ENCODE measurements around the gene VAT1L. TPM values are rescaled to one million over a fixed set of nuclear protein-coding genes. Genes with fewer than 3 reads are reported as not detected.

Gene VAT1L
- total and polyA plus RNA-seq, 2 donors = 5.8 to 33.2 TPM

DNA sequence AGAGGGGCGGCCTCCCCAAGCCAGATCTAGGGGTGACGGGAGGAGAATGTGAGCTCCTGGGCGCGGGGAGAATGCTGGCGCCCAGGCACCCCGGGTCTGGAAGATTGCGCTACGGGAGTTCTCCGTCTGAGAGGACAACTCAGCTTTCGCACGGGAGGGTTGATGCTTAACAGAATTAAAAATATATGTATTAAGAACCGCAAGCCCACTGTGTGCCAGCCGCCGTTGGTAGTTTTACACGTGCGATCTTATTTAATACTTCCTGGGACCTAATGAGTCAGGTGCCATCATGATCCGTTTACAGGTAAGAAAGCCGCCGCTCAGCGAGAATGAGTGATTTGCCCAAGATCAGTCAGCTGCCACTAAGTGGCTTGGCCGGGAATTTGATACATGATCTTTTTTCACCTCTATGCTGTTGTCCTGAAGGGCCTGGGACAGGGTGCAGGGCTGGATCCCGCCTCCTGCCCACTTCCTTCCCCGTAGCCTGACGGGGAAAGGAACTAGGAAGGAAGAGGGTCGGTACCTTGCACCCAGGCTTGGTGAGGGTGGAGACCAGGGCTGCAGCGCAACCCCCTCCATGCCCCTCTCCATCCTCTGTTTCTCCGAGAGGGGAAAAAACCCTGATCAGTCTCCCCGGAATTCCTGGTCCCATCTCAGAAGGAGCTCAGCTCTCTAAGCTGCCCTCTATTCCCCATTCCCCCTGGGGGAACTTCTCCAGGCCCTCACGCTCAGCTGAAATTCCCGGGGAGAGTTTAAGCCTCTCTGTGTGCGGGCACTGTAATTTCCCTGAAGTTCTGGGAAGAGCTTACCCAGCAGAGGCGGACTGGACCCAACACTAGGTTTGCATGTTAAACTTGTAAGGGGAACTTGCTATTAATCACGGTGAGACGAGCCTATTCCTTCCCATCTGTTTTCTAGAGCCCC lies 983 bp downstream of the VAT1L start:
- no peaks in the 10 kb centered on the region for H3K4me1 ChIP-seq (ENCODE audit: insufficient read depth)
- H3K4me3 ChIP-seq (ENCODE audit: low read depth, low read length) = peak overlapping the region; percentile 67
- WGBS = 11% methylated on average over 34 of the region's 34 CpGs
- H3K36me3 ChIP-seq (ENCODE audit: insufficient read depth) = no peaks in the 10 kb centered on the region
- H3K27ac ChIP-seq (ENCODE audit: low read depth) = no peak overlapping the region
- no peak for DNase-seq (ENCODE audit: extremely low spot score)

DNA sequence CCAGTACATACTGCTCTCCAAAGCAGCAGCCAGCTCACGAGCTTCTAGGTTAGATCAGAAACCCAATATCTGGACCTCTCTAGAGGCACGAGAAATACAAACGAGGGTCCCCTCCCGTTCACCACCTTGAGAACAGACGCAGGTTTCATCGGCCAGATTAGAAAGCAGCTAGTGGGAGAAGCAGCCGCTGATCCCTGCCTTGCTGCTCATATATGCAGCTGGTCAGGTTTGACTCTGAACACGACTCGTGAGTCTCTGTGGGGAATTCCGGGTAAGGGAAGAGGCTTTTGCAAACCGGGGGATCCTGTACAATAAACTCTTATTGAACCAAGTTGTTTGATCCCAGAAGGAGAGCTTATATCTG lies 1.6 kb downstream of the VAT1L start:
- DNase-seq (ENCODE audit: extremely low spot score) = no peak
- H3K27ac ChIP-seq (ENCODE audit: low read depth) = no peak overlapping the region
- no peak overlapping the region for H3K4me3 ChIP-seq (ENCODE audit: low read depth, low read length)
- no peaks in the 10 kb centered on the region for H3K36me3 ChIP-seq (ENCODE audit: insufficient read depth)
- whole genome bisulfite sequencing = 38% methylated on average over 11 of the region's 11 CpGs
- no peaks in the 10 kb centered on the region for H3K4me1 ChIP-seq (ENCODE audit: insufficient read depth)

DNA sequence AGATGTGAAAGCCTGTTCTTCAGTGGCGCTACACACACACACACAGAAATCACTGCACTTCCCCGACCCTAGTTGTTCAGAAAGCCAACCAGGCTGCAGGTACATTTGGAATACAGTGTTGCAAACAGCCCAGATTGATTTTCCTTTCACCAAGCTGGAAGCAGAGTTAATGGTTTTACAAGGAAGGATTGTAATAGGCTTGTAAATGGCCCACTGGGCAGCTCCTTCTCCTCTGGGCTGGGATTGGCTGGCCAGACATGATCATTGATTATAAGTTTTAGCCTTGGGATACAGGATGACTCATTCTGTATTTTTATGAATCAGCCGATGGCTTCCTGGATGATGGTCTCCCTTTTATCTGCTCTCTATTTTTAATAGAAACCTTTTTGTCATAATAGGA lies 2.5 kb downstream of the VAT1L start:
- WGBS = 79% methylated on average over 3 of the region's 3 CpGs
- Histone ChIP-seq H3K36me3 (ENCODE audit: insufficient read depth) (no peaks in the 10 kb centered on the region), H3K4me1 (ENCODE audit: insufficient read depth) (no peaks in the 10 kb centered on the region), H3K27ac (ENCODE audit: low read depth) (no peak overlapping the region), H3K4me3 (ENCODE audit: low read depth, low read length) (no peak overlapping the region)
- DNase-seq (ENCODE audit: extremely low spot score) = no peak

DNA sequence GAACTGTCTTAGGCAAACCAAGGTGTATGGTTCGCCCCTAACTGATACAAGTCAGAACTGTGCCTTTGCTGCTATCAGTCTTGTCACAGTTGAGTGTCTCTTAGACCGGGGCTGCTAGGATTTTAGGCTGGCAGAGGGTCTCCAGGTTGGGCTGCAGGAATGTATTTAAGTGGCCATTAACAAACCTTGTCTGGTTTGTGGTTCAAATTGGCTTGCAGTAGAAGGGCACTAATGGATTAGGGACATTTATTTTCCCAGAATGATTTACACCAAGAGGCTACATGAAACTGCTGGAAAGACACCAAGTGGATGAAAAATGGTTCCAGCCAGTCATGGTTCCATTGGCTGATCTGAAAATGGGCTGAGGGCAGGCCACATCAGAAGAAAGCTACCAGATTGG lies 5.1 kb downstream of the VAT1L start:
- Histone ChIP-seq H3K36me3 (ENCODE audit: insufficient read depth) (no peaks in the 10 kb centered on the region), H3K4me3 (ENCODE audit: low read depth, low read length) (no peak overlapping the region), H3K4me1 (ENCODE audit: insufficient read depth) (no peaks in the 10 kb centered on the region), H3K27ac (ENCODE audit: low read depth) (no peak overlapping the region)
- WGBS = 79% methylated on average over 2 of the region's 2 CpGs
- no peak for DNase-seq (ENCODE audit: extremely low spot score)

DNA sequence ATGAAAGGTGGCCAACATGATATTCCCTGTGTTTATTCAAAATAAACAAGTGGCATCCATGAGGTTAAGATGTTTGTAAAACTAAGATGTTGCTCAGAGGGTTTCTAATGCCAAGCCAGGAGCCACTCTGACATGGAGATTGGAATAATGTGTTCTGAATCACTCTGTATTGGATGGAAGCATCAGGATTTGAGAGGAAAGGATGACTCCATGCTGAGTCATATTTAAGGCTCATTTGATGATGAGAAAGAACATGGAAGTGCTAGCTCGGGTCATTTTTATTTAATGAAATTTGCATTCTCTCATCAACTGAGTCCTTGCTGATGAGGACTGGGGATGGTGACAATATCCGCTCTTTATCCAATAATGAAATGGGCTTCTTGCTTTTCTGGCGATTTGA lies 6.2 kb downstream of the VAT1L start:
- no peaks in the 10 kb centered on the region for H3K4me1 ChIP-seq (ENCODE audit: insufficient read depth)
- DNase-seq (ENCODE audit: extremely low spot score) = no peak
- 90% methylated on average over 3 of the region's 3 CpGs for WGBS
- H3K27ac ChIP-seq (ENCODE audit: low read depth) = no peak overlapping the region
- no peak overlapping the region for H3K4me3 ChIP-seq (ENCODE audit: low read depth, low read length)
- no peaks in the 10 kb centered on the region for H3K36me3 ChIP-seq (ENCODE audit: insufficient read depth)

DNA sequence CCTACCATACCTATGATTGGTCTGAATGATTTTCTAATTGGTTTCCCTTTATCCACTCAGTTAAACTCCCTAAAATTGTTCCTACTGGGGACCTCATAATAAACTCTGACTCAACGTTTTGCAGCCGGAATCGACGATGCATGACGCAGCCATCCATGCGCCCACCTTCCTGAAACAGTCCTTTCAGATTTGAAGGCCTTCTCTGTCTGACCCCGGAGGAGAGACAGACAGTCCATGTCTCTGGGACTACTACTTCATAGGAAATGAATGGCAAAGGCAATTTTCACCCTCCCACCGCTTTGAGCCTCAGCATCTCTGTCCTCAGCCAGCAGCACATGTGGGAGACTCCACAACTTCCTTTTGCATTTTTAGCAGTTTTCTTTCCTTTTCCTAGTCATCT lies 13.5 kb downstream of the VAT1L start:
- H3K4me3 ChIP-seq (ENCODE audit: low read depth, low read length) = no peak overlapping the region
- 92% methylated on average over 8 of the region's 8 CpGs for WGBS
- no peaks in the 10 kb centered on the region for H3K4me1 ChIP-seq (ENCODE audit: insufficient read depth)
- H3K36me3 ChIP-seq (ENCODE audit: insufficient read depth) = no peaks in the 10 kb centered on the region
- H3K27ac ChIP-seq (ENCODE audit: low read depth) = no peak overlapping the region
- no peak for DNase-seq (ENCODE audit: extremely low spot score)

DNA sequence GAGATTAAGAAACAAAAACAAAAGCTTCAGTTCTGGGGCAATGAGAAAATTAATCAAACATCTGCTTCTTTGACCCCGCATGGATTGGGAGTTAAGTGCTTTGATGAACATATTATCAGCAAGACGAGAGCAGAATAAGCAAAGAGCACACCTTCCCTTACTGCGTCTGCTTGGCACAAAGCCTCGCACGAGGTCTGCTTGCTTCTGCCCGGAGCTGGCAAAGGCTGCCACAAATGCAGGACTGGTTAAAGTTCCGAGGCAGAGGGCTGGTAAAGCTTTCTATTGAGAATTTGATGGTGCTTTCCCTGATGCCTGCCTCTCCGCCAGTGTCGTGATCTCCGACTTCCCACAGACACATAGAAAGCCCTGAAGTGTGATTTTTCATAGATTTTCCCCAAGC lies 17.0 kb downstream of the VAT1L start:
- Histone ChIP-seq H3K4me3 (ENCODE audit: low read depth, low read length) (no peak overlapping the region), H3K27ac (ENCODE audit: low read depth) (no peak overlapping the region), H3K4me1 (ENCODE audit: insufficient read depth) (no peaks in the 10 kb centered on the region), H3K36me3 (ENCODE audit: insufficient read depth) (no peaks in the 10 kb centered on the region)
- 66% methylated on average over 10 of the region's 10 CpGs for WGBS
- no peak for DNase-seq (ENCODE audit: extremely low spot score)

DNA sequence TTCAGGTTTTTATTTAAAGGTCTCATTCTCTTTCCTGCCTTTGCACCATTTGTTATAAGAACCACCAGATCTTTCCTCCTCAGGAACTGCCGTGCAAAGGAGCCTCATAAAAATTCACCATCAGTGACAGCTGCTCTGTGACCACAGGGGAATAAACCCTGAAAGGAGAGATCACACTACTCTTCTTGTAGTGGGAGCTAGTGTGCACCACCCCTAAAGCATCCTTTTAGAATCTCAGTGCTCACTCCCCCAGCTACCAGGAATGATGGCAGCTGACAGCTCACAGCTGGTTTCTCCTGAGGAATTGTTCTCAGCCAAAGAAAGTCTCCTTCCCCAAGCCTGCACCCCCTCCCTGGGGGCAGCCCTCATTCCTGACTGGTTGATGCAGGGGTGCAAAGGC lies 18.7 kb downstream of the VAT1L start:
- H3K4me1 ChIP-seq (ENCODE audit: insufficient read depth) = no peaks in the 10 kb centered on the region
- 62% methylated on average over 1 of the region's 1 CpG for WGBS
- no peak for DNase-seq (ENCODE audit: extremely low spot score)
- no peak overlapping the region for H3K4me3 ChIP-seq (ENCODE audit: low read depth, low read length)
- H3K27ac ChIP-seq (ENCODE audit: low read depth) = no peak overlapping the region
- H3K36me3 ChIP-seq (ENCODE audit: insufficient read depth) = no peaks in the 10 kb centered on the region

DNA sequence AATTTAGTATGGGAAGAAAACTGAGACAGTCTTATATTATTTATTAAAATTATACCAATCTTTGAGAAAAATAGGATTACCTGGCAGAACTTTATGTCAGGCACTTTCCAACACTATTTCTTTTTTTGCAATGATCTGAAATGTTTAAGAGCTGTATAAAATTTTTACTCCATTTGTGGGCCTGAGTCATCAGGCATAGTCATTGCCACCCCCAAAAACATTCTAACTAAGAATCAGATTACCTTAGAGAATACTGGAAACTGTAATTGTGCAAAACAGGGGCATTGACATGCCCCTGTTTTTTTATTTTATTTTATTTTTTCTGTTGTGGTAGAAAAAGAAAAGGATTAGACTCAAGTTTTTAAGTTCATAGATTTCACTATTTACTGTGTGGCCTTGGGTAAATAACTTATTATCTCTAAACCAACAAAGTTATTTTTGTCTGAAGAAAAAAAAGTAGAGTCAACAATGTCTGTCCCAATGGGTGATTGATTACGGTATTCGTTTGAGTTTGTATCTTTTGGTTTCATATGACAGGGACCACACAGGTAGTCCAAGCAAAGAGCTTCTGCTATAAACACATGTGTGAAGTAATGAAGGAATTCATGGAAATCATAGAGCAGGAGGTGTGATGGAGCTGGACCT lies 24.6 kb downstream of the VAT1L start:
- WGBS = 77% methylated on average over 2 of the region's 2 CpGs
- H3K36me3 ChIP-seq (ENCODE audit: insufficient read depth) = no peaks in the 10 kb centered on the region
- H3K4me1 ChIP-seq (ENCODE audit: insufficient read depth) = no peaks in the 10 kb centered on the region
- H3K4me3 ChIP-seq (ENCODE audit: low read depth, low read length) = no peak overlapping the region
- no peak for DNase-seq (ENCODE audit: extremely low spot score)
- no peak overlapping the region for H3K27ac ChIP-seq (ENCODE audit: low read depth)

DNA sequence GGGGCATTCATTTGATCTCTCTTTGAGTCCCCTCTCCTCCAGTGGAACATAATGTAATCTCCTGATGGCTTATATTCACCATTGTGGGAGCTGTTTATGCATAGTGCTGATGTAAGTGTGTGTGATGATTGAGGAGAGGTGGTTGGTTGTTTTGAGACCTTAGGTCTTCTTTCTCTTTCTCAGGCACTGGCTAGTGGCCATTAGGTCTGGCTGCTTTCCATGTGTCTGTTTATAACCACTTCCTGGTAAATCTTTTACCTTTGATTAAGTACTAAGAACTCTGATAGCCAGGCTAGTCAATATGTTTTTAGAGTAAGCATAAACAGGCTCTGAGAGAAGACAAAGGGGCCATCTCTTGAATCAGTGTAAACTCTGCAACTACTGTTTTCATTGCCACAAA lies 27.9 kb downstream of the VAT1L start:
- H3K4me3 ChIP-seq (ENCODE audit: low read depth, low read length) = no peak overlapping the region
- DNase-seq (ENCODE audit: extremely low spot score) = no peak
- no peak overlapping the region for H3K27ac ChIP-seq (ENCODE audit: low read depth)
- H3K36me3 ChIP-seq (ENCODE audit: insufficient read depth) = no peaks in the 10 kb centered on the region
- no peaks in the 10 kb centered on the region for H3K4me1 ChIP-seq (ENCODE audit: insufficient read depth)

DNA sequence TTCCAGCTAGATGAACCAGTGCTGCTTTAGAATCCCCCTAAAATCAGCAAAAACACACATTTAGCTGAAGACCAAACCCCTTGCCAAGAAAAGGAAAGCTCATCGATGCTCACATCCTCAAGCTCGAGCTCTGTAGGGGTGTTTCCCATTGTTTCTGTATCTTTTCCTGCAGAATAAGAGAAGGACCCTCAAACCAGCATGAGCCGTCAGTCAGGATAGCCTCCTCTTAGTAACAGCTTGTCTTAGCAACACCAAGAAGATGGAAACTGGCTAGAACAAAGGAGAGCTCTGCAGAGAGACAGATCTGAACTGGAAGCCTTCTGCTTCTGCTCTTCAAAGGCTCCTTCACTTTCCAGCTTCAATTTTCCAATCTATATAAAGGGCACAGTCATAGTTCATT lies 32.0 kb downstream of the VAT1L start:
- no peak for DNase-seq (ENCODE audit: extremely low spot score)
- 74% methylated on average over 3 of the region's 3 CpGs for WGBS
- no peaks in the 10 kb centered on the region for H3K36me3 ChIP-seq (ENCODE audit: insufficient read depth)
- H3K4me1 ChIP-seq (ENCODE audit: insufficient read depth) = no peaks in the 10 kb centered on the region
- no peak overlapping the region for H3K27ac ChIP-seq (ENCODE audit: low read depth)
- no peak overlapping the region for H3K4me3 ChIP-seq (ENCODE audit: low read depth, low read length)

DNA sequence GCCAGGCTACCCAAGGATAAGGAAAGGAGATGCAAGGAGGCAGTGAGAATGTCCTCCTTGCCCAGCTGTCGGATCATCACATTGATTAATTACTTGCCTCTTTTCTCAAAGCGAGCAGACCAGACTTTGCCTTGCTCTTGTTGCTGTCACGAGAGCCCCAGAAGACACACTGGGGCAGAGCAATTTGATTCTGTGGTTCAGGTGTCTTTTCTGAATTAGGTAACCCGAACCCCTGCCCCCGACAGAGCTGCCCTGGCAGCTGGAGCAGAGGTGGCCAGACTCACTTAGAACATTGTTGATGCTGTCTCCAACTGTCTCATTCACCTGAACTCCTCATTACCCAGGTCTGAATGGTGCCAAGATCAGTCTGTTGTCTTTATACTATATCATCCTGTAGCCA lies 34.3 kb downstream of the VAT1L start:
- H3K27ac ChIP-seq (ENCODE audit: low read depth) = no peak overlapping the region
- no peak for DNase-seq (ENCODE audit: extremely low spot score)
- H3K4me1 ChIP-seq (ENCODE audit: insufficient read depth) = no peaks in the 10 kb centered on the region
- WGBS = 89% methylated on average over 5 of the region's 5 CpGs
- no peak overlapping the region for H3K4me3 ChIP-seq (ENCODE audit: low read depth, low read length)
- no peaks in the 10 kb centered on the region for H3K36me3 ChIP-seq (ENCODE audit: insufficient read depth)

DNA sequence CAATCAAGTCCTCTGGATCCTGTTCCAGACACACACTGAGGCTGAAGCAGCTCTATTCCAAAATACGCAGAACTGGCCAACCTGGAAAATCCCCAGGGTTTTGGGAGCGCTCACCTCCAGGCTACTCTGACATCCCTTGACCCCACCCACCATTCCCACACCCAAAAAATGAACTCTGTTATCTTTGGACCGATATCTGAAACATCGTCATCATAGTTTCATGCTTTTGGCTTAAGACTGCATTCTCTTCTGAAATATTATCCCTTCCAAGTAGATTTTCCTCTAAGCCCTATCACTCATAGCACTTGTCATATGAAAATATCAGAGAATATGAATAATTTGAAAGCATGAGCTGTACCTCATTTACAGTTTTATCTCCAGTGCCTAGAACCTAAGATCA lies 34.7 kb downstream of the VAT1L start:
- H3K4me1 ChIP-seq (ENCODE audit: insufficient read depth) = no peaks in the 10 kb centered on the region
- H3K27ac ChIP-seq (ENCODE audit: low read depth) = no peak overlapping the region
- WGBS = 69% methylated on average over 4 of the region's 4 CpGs
- H3K36me3 ChIP-seq (ENCODE audit: insufficient read depth) = no peaks in the 10 kb centered on the region
- no peak overlapping the region for H3K4me3 ChIP-seq (ENCODE audit: low read depth, low read length)
- no peak for DNase-seq (ENCODE audit: extremely low spot score)

DNA sequence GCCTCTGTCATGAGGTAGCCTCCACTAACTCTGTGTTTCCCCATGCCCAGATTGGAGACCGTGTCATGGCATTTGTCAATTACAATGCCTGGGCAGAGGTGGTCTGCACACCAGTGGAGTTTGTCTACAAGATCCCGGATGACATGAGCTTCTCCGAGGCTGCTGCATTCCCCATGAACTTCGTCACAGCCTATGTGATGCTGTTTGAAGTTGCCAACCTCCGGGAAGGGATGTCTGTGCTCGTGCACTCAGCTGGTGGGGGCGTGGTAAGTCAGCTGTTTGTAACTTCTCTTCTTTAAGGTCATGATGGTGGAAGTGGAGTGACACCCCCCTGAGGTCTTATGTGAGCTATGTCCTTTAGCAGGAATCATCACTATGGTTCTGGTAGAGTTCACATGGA lies 36.8 kb downstream of the VAT1L start:
- DNase-seq (ENCODE audit: extremely low spot score) = no peak
- 93% methylated on average over 7 of the region's 7 CpGs for WGBS

More for the DNA sequence above, 36.8 kb downstream of the VAT1L start:
- H3K36me3 ChIP-seq (ENCODE audit: insufficient read depth) = no peaks in the 10 kb centered on the region
- no peak overlapping the region for H3K4me3 ChIP-seq (ENCODE audit: low read depth, low read length)
- no peak overlapping the region for H3K27ac ChIP-seq (ENCODE audit: low read depth)
- no peaks in the 10 kb centered on the region for H3K4me1 ChIP-seq (ENCODE audit: insufficient read depth)
